NCI-H128 (cell line): ENCODE measurements around the gene CDCA5.

Experiments used
- DNase-seq: peaks from one replicate; lab custom pipeline; 2025; ENCODE audit not compliant: unreplicated experiment; lab: John Stamatoyannopoulos, UW

CDCA5 gene

GRCh38 chr11:65107751-65108468 is 24.1 kb upstream of the CDCA5 start:
- DNase-seq, result no peak

GRCh38 chr11:65107078-65107477 is 23.2 kb upstream of the CDCA5 start:
- no peak for DNase-seq

GRCh38 chr11:65104628-65105027 is 20.8 kb upstream of the CDCA5 start:
- no peak for DNase-seq

GRCh38 chr11:65103476-65103875 is 19.6 kb upstream of the CDCA5 start:
- DNase-seq, result no peak

GRCh38 chr11:65102142-65103095 is 18.6 kb upstream of the CDCA5 start:
- DNase-seq, result no peak

- DNase-seq, result no peak
Measured at GRCh38 chr11:65100674-65101350, 17.0 kb upstream of the CDCA5 start.

GRCh38 chr11:65096926-65097325 is 13.1 kb upstream of the CDCA5 start:
- no peak for DNase-seq

- peak; percentile 94 for DNase-seq
Measured at GRCh38 chr11:65095974-65096806, 12.3 kb upstream of the CDCA5 start, which contains the start of gene VPS51. Gene VPS51 (plus strand): TSS chr11:65096214. CDS start chr11:65096251, 37 bp downstream.

GRCh38 chr11:65095427-65095826 is 11.6 kb upstream of the CDCA5 start:
- DNase-seq, result no peak

GRCh38 chr11:65090628-65091027 is 6.8 kb upstream of the CDCA5 start:
- no peak for DNase-seq

- DNase-seq, result no peak
Measured at GRCh38 chr11:65089621-65090020, 5.8 kb upstream of the CDCA5 start.

GRCh38 chr11:65087827-65088226 is 4.0 kb upstream of the CDCA5 start:
- DNase-seq, result no peak

GRCh38 chr11:65087216-65087615 is 3.4 kb upstream of the CDCA5 start:
- no peak for DNase-seq

- DNase-seq, result no peak
Measured at GRCh38 chr11:65086809-65087208, 3.0 kb upstream of the CDCA5 start.

GRCh38 chr11:65085446-65085845 is 1.6 kb upstream of the CDCA5 start:
- DNase-seq, result no peak

GRCh38 chr11:65084598-65085375 is 947 bp upstream of the CDCA5 start:
- no peak for DNase-seq

- no peak for DNase-seq
Measured at GRCh38 chr11:65083134-65083833, 556 bp downstream of the CDCA5 start.

GRCh38 chr11:65078786-65079342 is 5.0 kb downstream of the CDCA5 start:
- DNase-seq, result no peak

- peak; percentile 37 for DNase-seq
Measured at GRCh38 chr11:65078151-65078550, 5.7 kb downstream of the CDCA5 start.
